Medulla oblongata (tissue), 1 donor: ENCODE results near the gene SGTA.

Experiments
- DNase-seq: peaks from one replicate; pipeline ENCODE4 v3.0.0-alpha.2; 2015; ENCODE audit errors: extremely low spot score

SGTA gene

DNA sequence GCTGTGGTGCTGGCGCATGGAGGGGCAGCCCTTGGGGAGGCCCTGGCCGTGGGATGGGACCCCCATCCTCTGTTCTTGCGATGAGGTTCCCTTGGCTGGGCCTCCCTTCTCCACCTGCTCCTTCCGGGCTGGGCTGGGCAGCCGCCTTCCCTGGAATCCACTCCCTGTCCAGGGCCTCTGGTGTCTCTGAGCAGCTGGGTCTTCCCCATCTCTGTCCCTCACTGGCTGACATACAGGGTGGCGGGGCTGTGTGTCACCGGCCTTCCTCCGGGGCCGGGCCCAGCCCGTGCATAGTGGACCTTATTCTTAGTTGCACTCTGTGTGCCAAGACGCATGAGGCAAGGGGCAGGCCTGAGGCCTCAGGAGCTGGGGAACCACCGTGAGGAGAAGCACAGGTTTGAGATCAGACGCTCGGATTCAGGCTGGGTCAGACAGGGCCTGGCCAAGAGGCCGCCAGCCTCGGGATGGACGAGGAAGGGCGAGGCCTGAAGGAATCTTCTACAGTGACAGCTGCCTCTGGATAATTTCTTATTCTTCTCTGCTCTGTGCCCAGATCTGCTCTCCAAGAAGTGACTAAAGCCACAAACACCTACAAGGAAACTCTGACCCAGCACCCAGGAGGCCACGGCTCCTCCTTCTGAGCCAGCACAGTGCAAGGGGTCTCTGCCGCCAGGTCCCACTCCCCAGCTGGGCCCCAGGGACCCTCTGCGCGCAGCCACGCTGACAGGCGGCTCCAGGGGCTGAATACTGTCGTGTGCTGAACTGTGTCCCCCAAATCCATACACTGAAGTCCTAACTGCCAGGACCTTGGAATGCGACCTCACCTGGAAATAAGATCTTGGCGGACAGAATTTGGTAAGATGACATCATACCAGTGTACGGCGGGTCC, 11.0 kb downstream of the SGTA start:
- DNase-seq = no peak

DNA sequence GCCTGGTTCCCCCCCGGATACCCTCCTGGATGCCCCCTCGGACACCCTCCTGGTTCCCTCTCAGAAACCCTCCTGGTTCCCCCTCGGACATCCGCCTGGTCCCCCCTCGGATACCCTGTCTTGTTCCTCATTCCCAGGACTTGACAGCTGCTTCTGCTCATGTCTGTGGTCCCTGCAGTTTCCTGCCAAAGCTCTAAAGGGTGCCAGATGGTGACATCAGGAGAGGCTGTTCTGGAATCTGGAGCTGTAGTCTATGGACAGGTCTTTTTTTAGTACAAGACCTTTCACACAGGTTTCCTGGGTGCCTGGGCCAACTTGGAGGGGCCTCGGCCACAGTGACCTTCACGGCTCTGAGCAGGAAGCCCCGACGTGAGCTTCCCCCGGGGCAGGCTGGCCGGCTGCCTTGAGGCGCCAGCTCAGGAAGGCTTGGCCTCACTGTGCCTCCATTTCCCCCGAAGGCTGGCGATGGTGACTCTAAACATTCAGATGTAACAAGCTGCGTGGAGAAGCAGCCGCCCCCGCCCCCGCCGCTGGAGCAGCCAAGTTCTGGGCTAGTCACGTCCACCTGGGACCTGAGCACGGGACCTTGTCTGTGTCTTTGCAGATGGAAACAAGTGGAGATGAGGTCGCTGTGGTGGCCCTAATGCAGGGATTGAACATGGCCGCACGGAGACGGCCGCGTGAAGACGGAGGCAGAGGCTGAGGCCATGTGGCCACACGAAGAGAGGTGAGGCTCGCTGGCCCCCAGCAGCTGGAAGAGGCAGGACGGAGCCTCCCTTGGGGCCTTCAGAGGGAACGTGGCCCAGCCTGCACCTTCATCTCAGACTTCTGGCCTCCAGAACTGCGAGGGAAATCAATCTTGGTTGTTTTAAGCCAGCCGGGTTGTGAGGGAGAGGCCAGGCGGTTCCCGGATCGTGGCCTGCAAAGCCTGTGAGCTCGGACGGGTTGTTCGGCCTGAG, 12.7 kb downstream of the SGTA start:
- DNase-seq = peak; percentile 75

DNA sequence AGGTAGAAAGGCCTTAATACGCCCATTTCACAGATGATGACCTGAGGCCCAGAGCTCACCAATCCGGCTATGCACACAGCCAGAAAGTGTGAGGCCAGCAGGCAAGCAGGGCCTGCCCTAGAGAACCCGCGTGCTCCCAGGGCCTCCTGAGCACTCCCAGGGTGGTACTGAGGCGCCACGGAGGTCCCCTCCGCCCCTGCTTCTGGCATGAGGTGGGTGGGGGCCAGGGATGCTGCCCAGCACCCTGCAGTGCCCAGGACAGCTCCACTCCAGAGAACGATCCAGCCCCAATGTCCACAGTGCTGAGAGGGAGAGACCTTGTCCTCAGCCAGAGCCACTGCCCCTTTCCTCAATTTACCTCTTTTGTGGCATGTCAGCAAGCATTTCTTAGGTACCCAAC, 13.9 kb downstream of the SGTA start:
- DNase-seq = no peak

DNA sequence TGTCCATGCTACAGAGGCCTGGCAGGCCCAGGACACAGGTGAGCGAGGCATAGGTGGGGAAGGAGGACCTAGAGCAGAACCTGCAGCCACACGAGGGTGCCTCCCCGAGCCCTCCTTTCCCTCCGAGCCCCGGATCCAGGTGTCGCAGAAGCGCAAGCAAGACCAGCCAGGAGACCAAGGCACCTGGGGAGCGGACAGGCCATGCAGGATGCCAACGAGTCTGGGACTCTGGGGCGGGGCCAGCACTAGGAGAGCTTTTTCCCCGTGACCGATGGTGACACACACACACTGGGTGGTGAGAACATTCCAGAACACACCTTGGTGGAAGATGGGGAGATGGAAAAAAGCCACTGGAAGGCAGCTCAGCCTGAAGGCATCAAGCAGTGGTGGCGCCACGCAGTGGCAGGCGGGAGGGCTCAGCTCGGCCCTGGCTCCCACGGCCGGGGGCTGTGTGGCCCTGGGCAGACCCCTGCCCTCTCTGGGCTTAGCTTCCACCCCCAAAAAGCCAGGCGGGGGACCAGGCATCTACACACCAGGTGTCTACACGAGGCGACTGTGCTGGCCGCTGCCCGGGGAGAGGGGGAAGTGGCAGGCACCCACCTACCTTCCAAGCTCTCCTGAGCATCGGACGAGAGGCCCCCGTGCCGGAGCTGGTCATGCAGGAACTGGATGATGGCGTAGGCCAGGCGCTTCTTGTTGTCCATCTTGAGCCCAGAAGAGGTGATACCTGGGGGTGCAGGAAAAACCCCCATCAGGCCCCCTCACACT, 14.5 kb downstream of the SGTA start:
- DNase-seq = no peak

DNA sequence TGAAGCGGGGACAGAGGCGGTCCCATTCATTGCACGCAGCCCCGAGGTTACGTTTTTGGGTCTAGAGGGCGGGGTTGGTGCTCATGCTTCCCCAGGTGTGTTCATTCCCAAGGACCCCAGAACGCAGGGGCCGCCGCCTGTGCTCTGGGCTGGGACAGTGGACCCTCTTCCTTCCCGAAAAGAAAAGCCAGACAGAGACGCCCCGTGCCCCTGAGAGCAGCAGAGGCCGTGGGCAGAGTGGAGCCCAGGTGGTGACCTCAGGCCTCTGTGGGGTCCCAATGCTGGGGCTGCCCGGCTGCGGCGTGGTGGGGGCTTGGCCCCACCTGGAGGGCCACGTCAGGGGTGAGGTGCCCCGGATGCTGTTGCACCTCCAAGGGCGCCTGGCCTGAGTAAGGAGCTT, 15.4 kb downstream of the SGTA start:
- DNase-seq = no peak

DNA sequence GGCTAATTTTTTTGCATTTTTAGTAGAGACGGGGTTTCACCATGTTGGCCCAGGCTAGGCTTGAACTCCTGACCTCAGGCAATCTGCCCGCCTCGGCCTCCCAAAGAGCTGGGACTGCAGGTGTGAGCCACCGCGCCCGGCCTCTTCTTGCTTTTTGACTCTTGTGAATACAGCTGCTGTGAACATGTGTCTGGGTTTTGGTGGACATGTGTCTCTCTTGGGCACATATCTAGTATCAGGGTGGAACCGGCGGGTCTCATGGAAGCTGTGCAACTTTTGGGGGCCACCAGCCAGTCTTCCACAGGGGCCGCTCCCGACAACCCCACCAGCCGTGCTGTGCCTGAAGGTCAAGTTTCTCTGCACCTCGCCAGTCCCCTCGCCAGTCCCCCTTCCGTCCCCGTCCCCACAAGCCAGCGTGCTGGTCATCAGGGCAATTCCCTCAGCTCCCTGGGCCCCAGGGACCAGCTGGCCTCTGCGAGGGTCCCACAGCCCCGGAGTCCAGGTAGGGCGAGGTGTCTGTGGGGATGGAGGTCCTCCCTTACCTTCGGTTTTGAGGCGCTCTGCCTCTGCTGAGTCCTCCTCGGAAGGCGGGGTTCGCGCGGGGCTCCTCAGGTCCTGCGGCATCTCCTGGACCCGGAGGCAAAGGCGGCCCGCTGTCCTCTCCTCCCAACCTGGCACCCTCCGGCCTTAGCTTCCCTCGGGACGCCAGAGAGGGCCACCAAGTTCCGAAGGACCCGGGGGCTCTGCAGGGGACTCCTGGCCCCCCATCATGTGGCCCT, 16.3 kb downstream of the SGTA start:
- no peak for DNase-seq

DNA sequence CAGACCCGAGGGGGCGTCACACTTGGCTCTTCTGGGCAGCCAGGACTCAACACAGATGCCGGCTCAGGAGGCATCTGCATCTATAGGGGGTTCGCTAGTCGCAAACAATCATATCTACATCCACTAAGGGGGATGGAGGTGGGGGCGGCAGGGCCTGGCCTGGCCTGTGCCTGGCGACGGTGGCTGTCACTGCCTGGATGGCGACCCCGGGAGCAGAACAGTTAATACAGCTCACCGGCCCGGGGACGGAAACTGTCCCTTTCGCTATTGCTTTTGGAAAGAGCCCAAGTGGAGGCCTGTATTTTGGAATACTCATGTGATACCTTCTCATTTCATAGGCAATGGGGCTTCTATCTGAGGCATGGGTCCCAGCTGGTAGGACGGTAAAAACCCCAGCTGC, 17.7 kb downstream of the SGTA start:
- DNase-seq = no peak

DNA sequence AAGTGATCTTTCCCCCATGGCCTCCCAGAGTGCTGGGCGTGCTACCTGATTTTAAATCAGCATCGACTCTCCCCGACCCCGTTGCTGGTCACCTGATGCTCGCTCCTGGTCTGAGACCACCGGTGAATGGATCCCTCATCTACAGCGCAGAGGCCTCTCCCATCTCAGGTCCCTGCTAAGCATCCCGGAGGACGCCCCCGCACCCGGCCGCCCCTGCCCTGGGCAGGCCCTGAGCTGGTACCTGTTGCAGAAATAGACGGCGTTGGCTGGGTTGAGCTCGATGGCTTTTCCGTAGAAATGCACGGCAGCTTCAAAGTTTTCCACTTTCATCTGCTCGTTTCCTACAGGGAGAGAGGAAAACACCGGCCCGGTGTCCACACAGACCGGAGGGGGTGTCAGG, 18.1 kb downstream of the SGTA start:
- DNase-seq = no peak

DNA sequence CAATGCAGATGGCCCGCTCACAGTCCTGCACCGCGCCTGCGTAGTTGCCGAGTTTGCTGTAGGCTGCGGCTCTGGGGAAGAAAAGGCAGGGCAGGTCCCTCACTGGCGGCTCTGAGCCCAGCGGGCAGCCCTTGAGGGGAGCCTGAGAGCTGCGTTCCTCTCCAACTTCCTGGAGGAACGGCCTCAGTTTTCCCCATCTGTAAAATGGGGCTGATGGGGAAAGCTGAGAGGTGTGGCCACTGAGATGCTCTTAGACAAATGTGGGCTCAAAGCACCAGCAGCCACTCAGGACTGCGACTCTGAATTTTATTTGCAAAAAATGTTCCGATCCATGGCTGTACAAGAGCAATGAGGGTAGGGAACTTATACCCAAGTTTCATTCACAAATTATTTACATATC, 19.4 kb downstream of the SGTA start:
- DNase-seq = no peak

DNA sequence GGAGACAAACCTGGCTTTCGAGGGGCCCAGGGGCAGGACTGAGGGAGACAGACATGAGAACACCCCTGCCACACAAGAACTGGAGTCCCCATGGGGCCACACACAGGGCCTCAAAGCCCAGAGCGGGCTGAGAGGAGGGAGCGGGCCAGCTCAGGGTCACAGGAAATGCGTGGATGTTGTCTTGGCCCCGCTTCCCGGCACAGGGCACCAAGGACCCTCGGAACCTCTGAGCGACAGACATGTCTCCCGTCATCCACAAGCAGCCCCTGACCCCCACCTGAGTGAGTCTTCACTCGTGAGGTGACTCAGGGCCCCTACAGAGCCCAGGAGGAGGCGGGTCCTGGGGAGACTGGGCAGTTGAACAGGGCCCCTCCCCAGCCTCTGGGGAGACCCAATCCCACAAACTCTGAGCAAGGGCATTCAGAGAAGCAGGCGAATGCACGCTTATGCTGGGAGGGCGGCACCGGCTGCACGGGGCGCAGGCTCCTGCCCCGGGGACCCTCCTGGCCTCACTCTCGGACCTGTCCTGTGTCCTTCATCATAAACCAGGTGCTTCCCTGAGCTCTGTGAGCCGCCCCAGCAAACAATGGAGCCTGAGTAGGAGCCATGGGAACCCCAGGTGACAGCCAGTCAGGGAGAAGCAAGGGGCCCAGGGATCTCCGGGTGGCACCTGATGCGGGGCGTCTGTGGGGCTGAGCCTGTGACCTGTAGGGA, 20.1 kb downstream of the SGTA start:
- no peak for DNase-seq

DNA sequence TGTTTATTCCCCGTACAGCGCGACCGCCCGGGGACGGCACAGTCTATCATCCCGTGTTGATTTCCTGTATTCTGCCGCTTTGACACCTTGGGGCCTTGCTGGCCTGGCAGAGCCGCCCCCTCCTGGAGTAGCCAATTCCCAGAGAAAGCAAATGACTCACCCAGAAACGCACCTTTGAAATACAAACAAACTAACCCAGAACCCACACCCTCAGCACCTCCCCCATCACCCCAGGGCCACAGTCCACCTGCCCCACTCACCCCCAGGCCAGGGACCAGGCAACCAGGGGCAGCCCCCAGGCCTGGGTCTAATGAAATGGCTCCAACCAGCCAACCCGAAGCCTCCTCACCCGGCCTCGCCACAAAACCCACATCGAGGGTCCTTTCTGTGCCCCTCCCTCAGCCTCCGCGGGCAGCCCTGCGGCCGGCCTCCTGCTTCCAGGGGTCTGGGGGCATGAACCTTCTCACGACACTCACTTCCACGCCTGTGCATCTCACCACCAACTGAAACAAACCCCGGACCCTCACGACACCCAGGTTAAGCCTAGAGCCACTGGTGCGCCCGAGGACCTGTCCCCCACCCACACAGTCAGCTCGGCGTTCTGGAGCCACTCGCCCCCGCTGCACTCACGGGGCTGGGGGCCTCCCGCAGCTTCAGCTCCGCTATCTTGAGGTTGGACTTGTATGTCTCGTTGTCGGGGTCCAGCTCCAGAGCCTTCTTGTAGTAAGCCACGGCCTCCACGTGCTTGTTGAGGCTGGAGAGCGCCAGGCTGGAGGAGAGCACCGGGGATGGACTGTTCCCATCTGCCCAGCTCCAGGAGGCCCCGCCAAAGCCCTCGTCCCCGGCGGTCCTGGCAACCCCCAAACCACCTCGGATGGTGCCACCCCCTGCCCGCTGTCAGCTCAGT, 20.9 kb downstream of the SGTA start:
- DNase-seq = no peak

DNA sequence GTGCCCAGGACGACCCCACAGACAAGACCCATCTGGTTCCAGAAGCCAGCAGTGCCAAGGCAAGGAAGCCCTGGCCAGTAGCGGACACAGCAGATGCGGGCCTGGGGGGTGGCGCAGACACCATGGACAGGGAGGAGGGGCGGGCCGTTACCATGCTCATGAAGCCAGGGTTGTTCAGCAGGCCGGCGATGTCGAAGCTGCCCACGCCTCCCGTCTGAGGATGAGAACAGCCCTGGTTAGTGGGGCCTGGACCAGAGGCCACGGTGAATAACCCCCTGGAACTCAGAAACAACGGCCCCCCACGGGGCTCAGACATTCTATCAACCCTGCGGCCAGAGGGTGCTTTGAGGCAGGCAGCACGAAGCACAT, 21.8 kb downstream of the SGTA start:
- DNase-seq = no peak

DNA sequence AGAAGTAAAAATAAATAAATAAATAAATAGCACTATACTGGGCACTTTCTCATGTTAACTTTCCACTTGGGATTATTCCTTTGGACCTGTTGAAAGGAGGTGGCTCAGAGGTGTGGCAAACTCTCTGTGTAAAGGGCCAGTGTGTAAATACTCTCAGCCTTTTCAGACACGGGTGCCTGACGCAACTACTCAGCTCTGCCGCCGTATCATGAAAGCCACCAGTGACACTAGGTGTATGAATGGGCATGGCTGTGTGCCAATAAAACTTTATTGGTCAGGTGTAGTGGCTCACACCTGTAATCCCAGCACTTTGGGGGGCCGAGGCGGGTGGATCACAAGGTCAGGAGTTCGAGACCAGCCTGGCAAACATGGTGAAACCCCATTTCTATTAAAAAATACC, 23.1 kb downstream of the SGTA start:
- no peak for DNase-seq

DNA sequence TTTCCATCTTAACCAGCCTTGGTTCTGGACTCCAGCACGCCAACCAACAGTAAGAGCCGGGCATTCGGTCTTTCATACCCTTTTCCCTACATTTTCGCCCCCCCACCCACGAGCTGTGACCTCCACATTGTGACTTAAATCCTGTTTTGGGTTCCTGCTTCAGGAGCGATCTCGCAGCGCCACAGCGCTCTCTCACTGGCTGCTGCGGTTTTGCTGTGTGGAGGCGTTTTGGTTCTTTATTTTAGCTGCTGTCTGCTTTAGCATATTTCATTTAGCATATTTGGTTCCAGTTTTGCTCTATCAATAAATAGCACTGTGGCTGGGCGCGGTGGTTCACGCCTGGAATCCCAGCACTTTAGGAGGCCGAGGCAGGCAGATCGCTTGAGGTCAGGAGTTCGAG, 23.7 kb downstream of the SGTA start:
- DNase-seq = no peak

DNA sequence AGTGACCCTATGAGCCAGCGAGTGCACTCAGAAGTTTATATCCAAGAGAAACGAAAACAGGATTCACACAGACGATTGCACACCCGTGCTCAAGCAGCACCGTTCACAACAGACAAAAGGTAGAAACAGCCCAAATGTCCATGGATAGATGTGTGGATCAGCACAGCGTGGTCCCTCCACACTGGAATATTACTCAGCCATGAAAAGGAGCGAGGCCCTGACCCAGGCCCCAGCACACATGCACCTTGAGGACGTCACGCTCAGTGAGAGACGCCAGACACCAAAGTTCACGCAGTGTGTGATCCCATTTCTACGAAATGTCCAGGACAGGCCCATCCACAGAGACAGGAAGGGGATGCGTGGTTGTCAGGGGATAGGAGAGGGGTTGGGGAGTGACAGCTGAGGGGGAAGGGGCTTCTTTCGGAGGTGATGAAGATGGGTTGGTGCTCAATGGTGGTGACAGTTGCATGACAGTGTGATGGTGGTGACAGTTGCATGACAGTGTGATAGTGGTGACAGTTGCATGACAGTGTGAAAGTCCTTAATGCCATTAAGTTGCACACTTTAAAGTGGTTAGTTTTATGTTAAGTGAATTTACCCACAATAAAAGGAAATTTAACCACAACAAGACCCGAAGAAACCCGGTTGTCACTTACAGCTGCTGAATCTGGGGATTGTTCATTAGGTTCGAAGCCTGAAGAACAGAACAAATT, 24.3 kb downstream of the SGTA start:
- DNase-seq = no peak

DNA sequence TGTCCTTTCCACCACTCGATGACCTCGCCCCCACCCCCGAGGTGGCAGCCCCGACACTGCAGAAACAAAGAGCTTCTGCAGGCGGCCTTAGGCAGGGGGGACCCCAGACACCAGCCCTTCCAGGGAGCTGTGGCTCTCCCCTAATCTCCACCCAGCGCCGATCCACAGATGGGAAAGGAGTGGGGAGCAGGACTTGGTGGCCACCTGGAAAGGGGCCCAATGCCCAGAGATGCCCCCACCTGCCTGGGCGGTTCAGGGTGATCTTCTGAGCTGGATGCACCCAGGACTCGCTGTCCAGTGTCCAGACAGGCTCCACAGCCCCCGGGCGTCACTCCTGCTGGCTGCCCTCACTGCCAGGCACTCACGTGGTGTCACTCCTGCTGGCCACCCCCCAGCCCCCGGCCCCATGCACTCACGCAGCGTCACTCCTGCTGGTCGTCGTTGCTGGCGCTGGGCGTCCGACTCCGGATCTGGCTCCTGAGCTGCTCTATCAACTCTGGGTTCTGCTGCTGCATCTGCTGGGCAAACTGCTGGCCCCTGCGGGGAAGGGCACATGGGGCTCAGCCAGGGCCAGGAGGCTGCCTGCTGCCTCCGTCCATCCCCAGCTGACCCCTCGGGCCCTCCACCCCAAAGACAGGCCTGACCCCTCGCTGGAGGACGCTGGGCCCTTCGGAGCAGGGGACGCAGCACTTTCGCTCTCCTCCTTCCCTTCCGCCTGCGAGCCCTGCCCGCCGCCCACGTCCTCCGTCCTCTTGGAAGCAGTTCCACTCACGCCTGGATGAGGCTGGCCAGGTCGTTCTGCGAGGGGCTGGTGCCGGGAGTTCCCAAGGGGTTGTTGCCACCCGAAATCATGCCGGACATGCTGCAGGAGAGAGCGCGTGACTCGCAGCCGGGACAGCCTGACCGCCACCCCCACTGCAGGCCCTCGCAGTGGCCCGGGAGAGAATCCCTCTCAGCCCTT, 25.9 kb downstream of the SGTA start:
- no peak for DNase-seq

DNA sequence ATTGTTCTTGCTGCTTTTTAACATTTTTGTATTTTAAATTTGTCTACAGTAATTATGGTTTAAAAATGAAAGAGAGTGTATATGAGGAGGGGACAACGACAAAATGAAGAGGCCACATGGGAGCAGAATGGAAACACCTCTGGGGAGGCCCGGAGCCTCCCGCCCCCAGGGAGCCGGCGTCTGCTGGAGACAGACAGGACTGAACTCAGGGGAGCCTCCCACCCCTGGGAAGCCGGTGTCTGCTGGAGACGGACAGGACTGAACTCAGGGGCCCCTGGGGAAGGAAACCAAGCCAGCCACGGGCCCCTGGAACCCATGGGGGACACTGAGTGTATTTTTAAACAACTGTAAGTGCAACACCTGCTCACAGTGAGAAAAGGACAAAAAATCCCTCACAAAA, 26.6 kb downstream of the SGTA start:
- no peak for DNase-seq

DNA sequence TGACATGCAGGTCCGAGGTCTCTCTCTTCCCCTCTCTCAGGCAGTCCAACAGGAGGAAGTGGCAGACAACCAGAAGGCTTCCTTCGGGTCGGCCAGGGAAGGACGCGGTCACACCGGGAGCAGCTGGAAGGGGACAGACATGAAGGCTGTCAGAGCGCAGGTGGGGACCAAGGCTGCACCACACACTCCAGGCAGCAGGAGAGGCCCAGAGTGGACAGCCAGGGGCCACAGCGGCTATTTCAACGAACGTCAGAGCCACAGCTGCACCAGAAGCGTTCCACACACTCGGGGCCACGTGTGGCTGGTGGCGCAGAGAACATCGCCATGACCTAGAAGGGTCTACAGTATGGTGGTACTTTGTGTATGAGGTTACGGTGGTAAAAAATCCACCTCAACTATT, 27.3 kb downstream of the SGTA start:
- DNase-seq = no peak
